Measurements from ENCODE around the gene KDELR3. TPM values are rescaled to one million over a fixed set of nuclear protein-coding genes. Genes with fewer than 3 reads are reported as not detected.

The KDELR3 gene
- total RNA-seq, 2 donors from 2014 or later, result 16.8 to 52.9 TPM

GRCh38 chr22:38506118-38506962 is 38.4 kb downstream of the KDELR3 start, which contains the start of gene DDX17:
TSS of gene DDX17 (minus strand) at chr22:38506311.
- H3K4me1 ChIP-seq (ENCODE audit: control insufficient read depth in 1 of 2, low read depth in 2 of 2), result peaks cover 20 to 43% of the 10 kb centered on the region in 2 donors
- H3K36me3 ChIP-seq, result no peaks in the 10 kb centered on the region
- H3K27ac ChIP-seq, result peak within 1 kb of the TSS; percentile 99 to 100
- H3K27me3 ChIP-seq (replicated peaks; ENCODE audit: insufficient read depth), result no peaks in the 10 kb centered on the region
- TF ChIP-seq CTCF (IDR thresholded peaks at IDR 0.05), result no peak
- ATAC-seq (ENCODE audit: insufficient number of reproducible peaks, low FRiP score, low read depth) (peak; percentile 97), DNase-seq (ENCODE audit: low spot score) (peak; percentile 81)
- H3K4me3 ChIP-seq, result peak within 1 kb of the TSS; percentile 95
- H3K9me3 ChIP-seq, result no peaks in the 10 kb centered on the region

DNA sequence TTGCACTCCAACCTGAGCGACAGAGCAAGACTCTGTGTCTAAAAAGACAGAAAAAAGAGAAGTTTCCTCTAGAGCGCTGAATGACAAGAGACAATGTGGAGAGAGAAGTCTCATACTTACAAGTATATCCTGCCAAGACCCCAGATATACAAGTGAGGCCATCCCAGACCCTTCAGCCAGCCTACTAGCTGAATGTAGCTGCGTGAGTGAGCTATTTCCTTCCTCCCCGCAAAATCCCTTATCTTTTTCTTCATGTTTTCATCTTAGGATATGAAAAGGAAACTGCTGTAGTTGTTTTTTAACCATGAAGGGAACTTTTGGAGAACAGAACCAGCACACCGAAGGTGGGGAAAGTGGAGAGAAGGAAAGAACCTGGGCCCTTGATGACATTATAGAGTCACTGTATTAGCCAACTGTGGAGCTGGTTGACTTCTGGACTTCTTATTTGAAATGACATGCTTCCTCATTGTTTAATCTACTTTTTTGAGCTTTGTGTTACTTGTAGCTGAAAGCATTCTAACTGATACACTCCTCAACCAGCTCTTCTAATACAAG is 42.6 kb downstream of the KDELR3 start:
- Histone ChIP-seq H3K27ac (no peak overlapping the region), H3K4me3 (no peak overlapping the region)
- no peak for ATAC-seq (ENCODE audit: insufficient number of reproducible peaks, low FRiP score, low read depth)

DNA sequence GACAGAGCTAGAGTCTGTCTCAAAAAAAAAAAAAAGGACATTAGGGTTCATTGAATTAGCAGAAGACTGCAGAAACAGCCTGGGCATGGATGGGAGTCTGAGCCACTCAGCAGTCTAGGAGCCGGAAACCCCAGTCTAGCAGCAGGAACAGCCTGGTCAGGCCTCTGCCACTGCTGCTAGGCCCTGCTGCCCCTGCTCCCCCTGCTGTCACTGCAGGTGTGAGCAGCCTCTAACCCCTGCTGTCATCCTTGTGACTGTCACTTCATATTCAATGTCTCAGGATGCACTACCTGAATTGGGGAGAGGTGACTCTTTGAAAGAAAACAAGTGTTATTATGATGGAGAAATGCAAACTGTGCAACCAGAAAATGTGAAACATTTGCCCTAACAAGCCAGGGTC is 45.2 kb downstream of the KDELR3 start:
- Histone ChIP-seq H3K36me3 (no peaks in the 10 kb centered on the region), H3K4me1 (ENCODE audit: control insufficient read depth in 1 of 2, low read depth in 2 of 2) (no peaks in the 10 kb centered on the region), H3K27ac (no peak overlapping the region), H3K9me3 (no peaks in the 10 kb centered on the region), H3K27me3 (replicated peaks; ENCODE audit: insufficient read depth) (no peaks in the 10 kb centered on the region), H3K4me3 (no peak overlapping the region)
- TF ChIP-seq CTCF (IDR thresholded peaks at IDR 0.05), result no peak
- DNase-seq (ENCODE audit: low spot score), result no peak
- ATAC-seq (ENCODE audit: insufficient number of reproducible peaks, low FRiP score, low read depth), result no peak

More for the DNA sequence above, 42.6 kb downstream of the KDELR3 start:
- no peaks in the 10 kb centered on the region for H3K36me3 ChIP-seq
- no peak for DNase-seq (ENCODE audit: low spot score)
- TF ChIP-seq CTCF (IDR thresholded peaks at IDR 0.05), result no peak
- peaks cover 0 to 8% of the 10 kb centered on the region in 2 donors for H3K4me1 ChIP-seq (ENCODE audit: control insufficient read depth in 1 of 2, low read depth in 2 of 2)
- no peaks in the 10 kb centered on the region for H3K27me3 ChIP-seq (replicated peaks; ENCODE audit: insufficient read depth)
- H3K9me3 ChIP-seq, result no peaks in the 10 kb centered on the region

DNA sequence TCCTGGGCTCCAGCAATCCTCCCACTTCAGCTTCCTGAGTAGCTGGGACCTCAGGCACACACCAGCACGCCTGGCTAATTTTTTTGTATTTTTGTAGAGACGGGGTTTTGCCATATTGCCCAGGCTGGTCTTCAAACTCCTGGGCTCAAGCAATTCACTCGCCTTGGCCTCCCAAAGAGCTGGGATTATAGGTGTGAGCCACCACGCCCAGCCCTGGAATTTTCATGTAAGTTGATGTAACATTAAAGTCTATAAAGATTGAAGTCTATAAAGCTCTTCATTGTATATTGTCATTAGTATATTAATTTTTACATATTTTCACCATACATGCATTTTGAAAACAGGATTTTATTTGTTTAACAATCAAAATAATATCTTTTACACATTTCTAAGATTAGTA is 50.7 kb downstream of the KDELR3 start:
- TF ChIP-seq CTCF (IDR thresholded peaks at IDR 0.05), result no peak
- no peaks in the 10 kb centered on the region for H3K9me3 ChIP-seq
- H3K36me3 ChIP-seq, result no peaks in the 10 kb centered on the region
- no peak for ATAC-seq (ENCODE audit: insufficient number of reproducible peaks, low FRiP score, low read depth)
- H3K27ac ChIP-seq, result no peak overlapping the region
- H3K4me3 ChIP-seq, result no peak overlapping the region
- H3K27me3 ChIP-seq (replicated peaks; ENCODE audit: insufficient read depth), result no peaks in the 10 kb centered on the region
- H3K4me1 ChIP-seq (ENCODE audit: control insufficient read depth in 1 of 2, low read depth in 2 of 2), result no peaks in the 10 kb centered on the region
- DNase-seq (ENCODE audit: low spot score), result no peak

DNA sequence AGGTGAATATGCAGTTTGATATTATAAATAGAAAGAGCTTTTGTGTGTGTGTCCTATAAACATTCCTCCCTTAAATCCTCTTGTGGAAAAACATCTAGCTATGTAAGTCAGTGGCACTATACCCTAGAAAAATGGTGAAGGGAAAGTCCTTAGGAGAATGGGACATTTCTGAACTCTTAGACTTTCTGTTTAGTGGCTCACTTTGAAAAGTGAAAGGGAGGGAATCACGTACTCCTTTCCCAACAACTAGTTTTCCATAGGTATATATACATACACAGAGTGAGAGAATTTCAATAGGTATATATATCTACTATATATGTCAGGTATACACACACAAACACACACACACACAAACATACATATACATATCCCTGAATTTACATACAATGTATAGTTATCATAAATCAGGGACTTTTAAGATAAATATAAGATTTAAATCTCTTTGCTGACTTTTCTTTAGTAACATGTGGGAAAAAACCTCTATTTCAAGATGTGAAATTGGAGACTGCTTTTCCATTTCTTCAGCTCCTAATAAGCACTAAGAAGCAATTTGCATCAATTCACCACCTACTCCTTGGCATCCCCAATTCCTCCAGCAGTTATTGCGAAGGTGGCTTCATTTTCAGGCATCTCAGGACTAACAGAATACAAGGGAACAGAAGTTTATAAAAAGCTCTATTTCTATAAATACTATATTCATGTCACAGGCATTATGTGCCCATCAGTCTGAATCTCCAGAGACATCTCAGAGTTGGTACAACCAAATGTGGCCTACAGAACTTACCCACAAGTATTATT is 51.8 kb downstream of the KDELR3 start:
- H3K27ac ChIP-seq, result no peak overlapping the region
- no peak overlapping the region for H3K4me3 ChIP-seq
- no peaks in the 10 kb centered on the region for H3K27me3 ChIP-seq (replicated peaks; ENCODE audit: insufficient read depth)
- TF ChIP-seq CTCF (IDR thresholded peaks at IDR 0.05), result no peak
- no peaks in the 10 kb centered on the region for H3K36me3 ChIP-seq
- no peaks in the 10 kb centered on the region for H3K9me3 ChIP-seq
- H3K4me1 ChIP-seq (ENCODE audit: control insufficient read depth in 1 of 2, low read depth in 2 of 2), result no peaks in the 10 kb centered on the region
- DNase-seq (ENCODE audit: low spot score) (no peak), ATAC-seq (ENCODE audit: insufficient number of reproducible peaks, low FRiP score, low read depth) (no peak)
